HepG2 (cell line): ENCODE data around the gene PRKAR2B. TPM values are rescaled to one million over a fixed set of nuclear protein-coding genes. Genes with fewer than 3 reads are reported as not detected.
A peak's percentile ranks its signal among the peaks of the same experiment; 100 is the strongest.

Experiments
- ATAC-seq: fragments of 200-7000 bp; cut with Tn5 transposase; 3 replicates; pipeline ENCODE4 v1.9.1; 2020; ENCODE audit warnings: mild to moderate bottlenecking, moderate library complexity
- BruUV-seq: library from RNA; stranded (reverse); fragments of 400-500 nt; replicated peaks from 2 replicates; lab custom pipeline; 2021; lab: Mats Ljungman, UMichigan
- CTCF ChIA-PET: fragments of 300-600 bp; formaldehyde crosslinking; extraction: SDS; loops from one replicate; lab custom pipeline; 2021; ENCODE audit warnings: low total read pairs, inconsistent platforms, low intra/inter-chr PET ratio; lab: Yijun Ruan, JAX
- POLR2A ChIA-PET: fragments of 350-600 bp; sonication (Branson Sonifier 250); formaldehyde crosslinking; loops from one replicate; lab custom pipeline; 2020; ENCODE audit warnings: antibody characterized with exemption, inconsistent platforms; lab: Yijun Ruan, JAX
- DNase-seq: peaks from one replicate; pipeline ENCODE4 v3.0.0-alpha.2; 2015; ENCODE audit warnings: low spot score
- FAIRE-seq: peaks from 3 replicates; lab custom pipeline; 2011; peaks lifted over from hg19 to GRCh38; lab: Jason Lieb, UNC
- H2AFZ ChIP-seq: one replicate; pipeline ENCODE4 v1.6.1; 2011; ENCODE audit warnings: low read length, inconsistent platforms
- H3K27ac ChIP-seq: fragments of 300-600 bp; 3 replicates; pipeline ENCODE4 v1.8.0; 2011; ENCODE audit warnings: mixed run types, mild to moderate bottlenecking, mixed read lengths, low read length, inconsistent platforms; ENCODE audit not compliant: insufficient read depth; ENCODE audit errors: extremely low read length
- H3K27me3 ChIP-seq, 2 experiments: fragments of 200-600 bp in 1 of 2; 2 replicates in 1 of 2; 3 replicates in 1 of 2; pipeline versions ENCODE4 v1.6.0 to v1.8.0; 2011; ENCODE audit warnings: low read length in 2 of 2, mild to moderate bottlenecking in 2 of 2, moderate library complexity in 2 of 2, inconsistent platforms in 1 of 2; ENCODE audit not compliant: insufficient read depth in 2 of 2, control insufficient read depth in 1 of 2
- H3K36me3 ChIP-seq, 2 experiments: fragments of 200-600 bp in 1 of 2; replicated peaks in 1 of 2; 2 replicates in 1 of 2; 3 replicates in 1 of 2; pipeline versions ENCODE4 v1.5.1 to v1.8.0; 2011; ENCODE audit warnings: low read length in 2 of 2, inconsistent platforms in 1 of 2; ENCODE audit not compliant: insufficient read depth in 2 of 2, control insufficient read depth in 1 of 2
- H3K4me1 ChIP-seq: 2 replicates; pipeline ENCODE4 v1.5.1; 2012; ENCODE audit warnings: low read length, inconsistent platforms; ENCODE audit not compliant: insufficient read depth
- H3K4me2 ChIP-seq: 2 replicates; pipeline ENCODE4 v1.6.0; 2011; ENCODE audit warnings: low read depth, low read length, inconsistent platforms
- H3K4me3 ChIP-seq, 3 experiments: fragments of 200-600 bp in 1 of 3; sonication (generic), shearing (Covaris generic) in 1 of 3; replicated peaks in 1 of 3; 2 replicates each; pipeline ENCODE4 v1.5.1; 2011 to 2016; ENCODE audit warnings: low read length in 3 of 3, inconsistent platforms in 2 of 3, low read depth in 2 of 3, mild to moderate bottlenecking in 2 of 3, control low read depth in 1 of 3, mixed read lengths in 1 of 3; ENCODE audit not compliant: insufficient read depth in 1 of 3
- H3K79me2 ChIP-seq: one replicate; pipeline ENCODE4 v1.6.1; 2011; ENCODE audit warnings: low read length, inconsistent platforms; ENCODE audit not compliant: insufficient read depth
- H3K9ac ChIP-seq: 2 replicates; pipeline ENCODE4 v1.6.0; 2011; ENCODE audit warnings: mild to moderate bottlenecking, low read depth, low read length, inconsistent platforms; ENCODE audit not compliant: insufficient read depth
- H3K9me3 ChIP-seq: 2 replicates; pipeline ENCODE4 v1.5.1; 2012; ENCODE audit warnings: mild to moderate bottlenecking, low read length
- H4K20me1 ChIP-seq: 2 replicates; pipeline ENCODE4 v1.6.0; 2011; ENCODE audit warnings: inconsistent platforms, mild to moderate bottlenecking, low read length, moderate library complexity; ENCODE audit not compliant: insufficient read depth
- ATRX ChIP-seq: sonication (generic); formaldehyde crosslinking; IDR thresholded peaks from 2 replicates; pipeline ENCODE4 v1.4.0; 2020; ENCODE audit warnings: missing genetic modification reagents, borderline replicate concordance
- CBX5 ChIP-seq: sonication (generic); formaldehyde crosslinking; IDR thresholded peaks from 2 replicates; pipeline ENCODE4 v1.4.0; 2020; ENCODE audit warnings: missing genetic modification reagents, borderline replicate concordance
- CENPX ChIP-seq: sonication (generic); formaldehyde crosslinking; IDR thresholded peaks from 2 replicates; pipeline ENCODE4 v1.9.0; 2021; ENCODE audit warnings: mild to moderate bottlenecking, missing genetic modification reagents, moderate library complexity
- KDM1A ChIP-seq: IDR thresholded peaks from 2 replicates; pipeline ENCODE4 v1.6.1; 2016; ENCODE audit warnings: missing compliant biosample characterization
- MED13 ChIP-seq: sonication (generic); formaldehyde crosslinking; IDR thresholded peaks from 2 replicates; pipeline ENCODE4 v1.5.0; 2020; ENCODE audit warnings: missing genetic modification reagents
- MEIS2 ChIP-seq: sonication (generic); formaldehyde crosslinking; IDR thresholded peaks from 2 replicates; pipeline ENCODE4 v1.9.0; 2021; ENCODE audit warnings: mild to moderate bottlenecking, missing genetic modification reagents
- NFE2L2 ChIP-seq: fragments of 150-350 bp; IDR thresholded peaks from 2 replicates; pipeline ENCODE4 v1.6.1; 2014; ENCODE audit warnings: low read length
- RAD21 ChIP-seq: fragments of 450-650 bp; formaldehyde crosslinking; IDR thresholded peaks from 2 replicates; pipeline ENCODE4 v1.5.0; 2020; ENCODE audit warnings: mild to moderate bottlenecking
- RBM22 ChIP-seq: fragments of 200-400 bp; formaldehyde crosslinking; optimal IDR thresholded peaks from 2 replicates; pipeline ENCODE3; 2017; ENCODE audit warnings: mild to moderate bottlenecking, low read length, moderate library complexity
- RFX1 ChIP-seq: fragments of 450-650 bp; IDR thresholded peaks from 2 replicates; pipeline ENCODE4 v1.6.1; 2017
- SMC3 ChIP-seq: IDR thresholded peaks from 2 replicates; pipeline ENCODE4 v1.6.1; 2011; ENCODE audit warnings: low read length, improper control_type of control experiment
- ZMYM3 ChIP-seq: sonication (generic); formaldehyde crosslinking; IDR thresholded peaks from 2 replicates; pipeline ENCODE4 v1.5.1; 2020; ENCODE audit warnings: mild to moderate bottlenecking, missing genetic modification reagents
- ZNF33B ChIP-seq: sonication (generic); formaldehyde crosslinking; IDR thresholded peaks from 2 replicates; pipeline ENCODE4 v1.5.1; 2020; ENCODE audit warnings: mild to moderate bottlenecking, missing genetic modification reagents
- ZNF550 ChIP-seq: sonication (generic); formaldehyde crosslinking; IDR thresholded peaks from 2 replicates; pipeline ENCODE4 v1.4.0; 2020; ENCODE audit warnings: mild to moderate bottlenecking, missing genetic modification reagents, borderline replicate concordance
- ZNF564 ChIP-seq: sonication (generic); formaldehyde crosslinking; IDR thresholded peaks from 2 replicates; pipeline ENCODE4 v1.8.1; 2023; ENCODE audit warnings: mild to moderate bottlenecking, missing genetic modification reagents
- WGBS: methylation state at CpG from one replicate; pipeline ENCODE4 v1.1.6; 2017; ENCODE audit warnings: low lambda C conversion rate; 5-methylcytosine and 5-hydroxymethylcytosine counted together
- in situ Hi-C: cut with HindIII; loops from 2 replicates; pipeline ENCODE4 v1.10.0; 2017; ENCODE audit warnings: low pct_unique_long_range_greater_than_20kb; ENCODE audit not compliant: extremely low pct_ligation_motif_present
- intact Hi-C: fragments of 100-400 bp; cut with micrococcal nuclease; formaldehyde crosslinking; loops from one replicate; pipeline ENCODE4 v1.10.0; 2022; ENCODE audit not compliant: unreplicated experiment
- polyA plus RNA-seq, 8 experiments: library from polyadenylated mRNA; depleted of rRNA in 3 of 8; stranded (reverse) in 7 of 8; unstranded in 1 of 8; fragments of >200 nt; fragmentation: Illumina TruSeq in 4 of 8; extraction: Trizol in 4 of 8; gene quantifications; 2 replicates each; pipeline versions ENCODE4 v1.2.1 to v1.2.3, GENCODE V29; 2011 to 2016; ENCODE audit warnings: low read depth in 4 of 8, missing spikeins in 1 of 8, mixed read lengths in 1 of 8; ENCODE audit not compliant: insufficient read depth in 1 of 8
- total RNA-seq, 5 experiments: library from RNA; depleted of rRNA; stranded (reverse); fragments of >200 nt; fragmentation: Illumina TruSeq; extraction: Trizol; gene quantifications; 2 replicates each; pipeline ENCODE4 v1.2.3, GENCODE V29; 2016; ENCODE audit warnings: low read depth in 1 of 5
- TF ChIP-seq, protein P1 (sequence below): sonication (generic); formaldehyde crosslinking; IDR thresholded peaks from 2 replicates; pipeline ENCODE4 v1.5.0; 2020; ENCODE audit warnings: missing genetic modification reagents

Gene PRKAR2B
- total and polyA plus RNA-seq, 2 of the 13 experiments (the other 11 are each of a cell fraction or from before 2014, with no cell fraction given) = not detected

- TF ChIP-seq SMC3 = peak; percentile 51
- TF ChIP-seq ATRX (CRISPR knock-in tag) = no peak
- no peak for TF ChIP-seq MEIS2 (CRISPR knock-in tag)
- no peak for TF ChIP-seq CENPX (CRISPR knock-in tag)
- TF ChIP-seq KDM1A (CRISPR knock-in tag) = no peak
- TF ChIP-seq RAD21 (CRISPR knock-in tag) = peak; percentile 51; the same call in 1 of the 2 replicates
- no peak for TF ChIP-seq MED13 (CRISPR knock-in tag)
- no peak for TF ChIP-seq ZMYM3 (CRISPR knock-in tag)
- no peak for TF ChIP-seq ZNF33B (CRISPR knock-in tag)
- TF ChIP-seq CBX5 (CRISPR knock-in tag) = no peak
- TF ChIP-seq NFE2L2 = no peak
- TF ChIP-seq ZNF564 (CRISPR knock-in tag) = no peak
- TF ChIP-seq, protein P1, sequence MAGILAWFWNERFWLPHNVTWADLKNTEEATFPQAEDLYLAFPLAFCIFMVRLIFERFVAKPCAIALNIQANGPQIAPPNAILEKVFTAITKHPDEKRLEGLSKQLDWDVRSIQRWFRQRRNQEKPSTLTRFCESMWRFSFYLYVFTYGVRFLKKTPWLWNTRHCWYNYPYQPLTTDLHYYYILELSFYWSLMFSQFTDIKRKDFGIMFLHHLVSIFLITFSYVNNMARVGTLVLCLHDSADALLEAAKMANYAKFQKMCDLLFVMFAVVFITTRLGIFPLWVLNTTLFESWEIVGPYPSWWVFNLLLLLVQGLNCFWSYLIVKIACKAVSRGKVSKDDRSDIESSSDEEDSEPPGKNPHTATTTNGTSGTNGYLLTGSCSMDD = no peak
Observed at GRCh38 chr7:107201795-107202450, 157.4 kb downstream of the PRKAR2B start (continued).

DNA sequence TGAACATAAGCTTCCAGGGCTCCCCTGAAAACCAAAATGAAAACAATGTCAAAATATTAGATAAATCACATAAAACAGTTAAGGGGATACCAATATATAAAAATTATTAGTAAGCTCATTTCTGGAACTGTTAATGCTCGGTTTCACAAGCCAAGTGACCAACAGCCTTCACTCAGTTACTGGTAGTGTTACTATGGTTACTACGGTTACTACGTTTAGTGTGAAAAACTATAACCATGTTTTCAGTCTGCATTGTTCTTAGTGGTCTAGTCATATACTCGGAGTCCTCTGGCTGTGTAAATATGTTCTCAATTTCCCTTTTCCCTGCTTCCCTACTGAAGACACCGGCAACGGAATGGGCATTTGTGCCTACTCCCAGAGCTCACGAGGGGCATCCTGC lies 159.1 kb downstream of the PRKAR2B start:
- WGBS = over 99% methylated on average over 7 of the region's 7 CpGs
- TF ChIP-seq ZNF550 (CRISPR knock-in tag) = no peak
- peak; percentile 4; the same call in 1 of the 2 replicates for TF ChIP-seq RFX1
- TF ChIP-seq RBM22 = peak; percentile 25
- H3K79me2 ChIP-seq = no peaks in the 10 kb centered on the region
- H3K9me3 ChIP-seq = no peaks in the 10 kb centered on the region
- H2AFZ ChIP-seq = no peak overlapping the region
- no TSS peak for BruUV-seq
- no peaks in the 10 kb centered on the region for H3K27me3 ChIP-seq
- no peak for ATAC-seq
- H3K4me1 ChIP-seq = no peaks in the 10 kb centered on the region
- DNase-seq = no peak
- no peak overlapping the region for H3K9ac ChIP-seq
- H4K20me1 ChIP-seq = no peaks in the 10 kb centered on the region
- H3K27ac ChIP-seq = no peak overlapping the region
- POLR2A ChIA-PET = no interaction called here
- intact Hi-C loops = loop anchor here (5.0 kb wide), 1 partner anchor 524 kb away; no protein-coding TSS in a partner anchor
- H3K36me3 ChIP-seq = peaks cover 2 to 47% of the 10 kb centered on the region in 2 experiments; a peak in 3 of 5 replicates
- CTCF ChIA-PET = no interaction called here
- FAIRE-seq = no peak
- no peak overlapping the region for H3K4me2 ChIP-seq
- no peak overlapping the region for H3K4me3 ChIP-seq
- in situ Hi-C loops = loop anchor here (25.0 kb wide), 2 partner anchors 509 to 684 kb away; partner anchors contain the start of gene DLD
